ENCODE measurements around the gene NEUROD2.
"Not testable (repeated sequence)": the region's sequence is repeated elsewhere in the genome, so short reads cannot be mapped to it uniquely, and the experiment has no call there.

The NEUROD2 gene

DNA sequence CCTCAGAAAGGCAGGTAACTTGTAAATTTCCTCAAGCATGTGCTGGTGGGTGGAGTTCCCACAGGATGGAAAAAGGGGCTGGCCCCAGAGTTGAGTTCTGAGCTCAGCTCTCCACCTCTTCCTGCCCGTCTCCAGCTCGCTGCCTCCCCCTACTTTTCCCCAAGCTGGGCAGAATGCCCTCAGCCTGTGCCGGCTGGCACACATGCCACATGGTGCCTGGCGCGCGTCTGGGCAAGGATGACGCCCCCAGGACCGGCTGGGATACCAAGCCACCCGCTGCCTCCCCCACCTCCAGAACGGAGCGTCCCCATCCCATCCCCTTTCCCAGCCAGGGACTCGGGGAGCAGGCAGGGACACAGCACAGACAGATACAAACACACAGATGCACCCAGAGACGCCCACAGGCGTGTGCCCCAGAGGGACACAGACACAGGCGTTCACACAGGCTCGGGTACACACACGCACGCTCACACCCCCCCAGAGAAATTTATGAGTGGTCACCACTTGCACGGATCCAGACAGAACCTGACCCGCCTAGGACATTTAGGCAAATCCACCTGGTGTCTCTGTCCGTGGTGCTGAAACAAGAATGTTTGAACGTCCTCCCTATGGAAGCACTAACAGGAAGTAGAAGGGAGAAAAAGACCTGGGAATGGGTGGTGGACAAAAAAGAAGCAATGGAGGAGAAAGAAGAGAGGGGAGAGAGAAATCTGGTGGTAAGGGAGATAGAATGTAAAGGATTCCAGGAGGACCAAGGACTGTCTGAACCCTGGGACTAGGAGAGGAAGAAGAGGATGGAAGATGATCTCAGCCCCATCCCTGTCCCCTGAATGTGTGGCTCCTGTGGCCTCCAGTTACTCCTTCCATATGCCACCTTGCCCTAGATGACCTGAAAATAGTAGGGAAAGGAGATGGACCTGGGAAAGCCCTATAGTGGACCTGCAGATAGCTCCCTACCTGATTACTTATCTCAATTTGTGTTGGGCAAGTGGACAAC lies 15.5 kb downstream of the NEUROD2 start:
- Histone ChIP-seq H3K18ac (ENCODE audit: low read depth in 1 of 2, low read length in 2 of 2) (no peak overlapping the region), H2BK5ac (ENCODE audit: low read depth, low read length, poor library complexity, severe bottlenecking) (no peak overlapping the region)

DNA sequence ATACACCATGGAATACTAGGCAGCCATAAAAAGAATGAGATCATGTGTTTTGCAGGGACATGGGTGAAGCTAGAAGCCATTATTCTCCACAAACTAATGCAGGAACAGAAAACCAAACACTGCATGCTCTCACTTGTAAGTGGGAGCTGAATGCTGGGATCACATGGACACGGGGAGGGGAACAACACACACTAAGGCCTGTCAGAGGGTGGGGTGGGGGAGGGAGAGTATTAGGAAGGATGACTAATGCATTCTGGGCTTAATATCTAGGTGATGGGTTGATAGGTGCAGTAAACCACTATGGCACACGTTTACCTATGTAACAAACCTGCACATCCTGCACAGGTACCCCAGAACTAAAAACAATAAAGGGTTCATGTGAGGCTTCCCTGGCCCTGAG lies 17.5 kb downstream of the NEUROD2 start:
- not testable (repeated sequence) for H3K79me1 ChIP-seq (replicated peaks; ENCODE audit: low read length, poor library complexity, severe bottlenecking); H2BK5ac ChIP-seq (ENCODE audit: low read depth, low read length, poor library complexity, severe bottlenecking); H3K27ac ChIP-seq (ENCODE audit: low read length, poor library complexity, severe bottlenecking); DNase-seq; H3K9me3 ChIP-seq (ENCODE audit: control insufficient read depth, low read length); H3K14ac ChIP-seq (ENCODE audit: low read length in 2 of 2); H4K8ac ChIP-seq (ENCODE audit: low read length); H3K18ac ChIP-seq (ENCODE audit: low read depth in 1 of 2, low read length in 2 of 2); H2BK15ac ChIP-seq (ENCODE audit: low read depth, poor library complexity, severe bottlenecking); H2BK120ac ChIP-seq (ENCODE audit: low read depth, low read length); H2AK5ac ChIP-seq (ENCODE audit: low read length, severe bottlenecking); H3K9ac ChIP-seq (ENCODE audit: low read length); H2AFZ ChIP-seq (ENCODE audit: low read depth, low read length); H3K4me3 ChIP-seq (ENCODE audit: insufficient read depth in 1 of 2, low read depth in 1 of 2, low read length in 2 of 2); H3K4me1 ChIP-seq (ENCODE audit: control insufficient read depth, insufficient read depth, low read depth, low read length); H3K36me3 ChIP-seq (ENCODE audit: control insufficient read depth in 1 of 2, insufficient read depth in 2 of 2, low read depth in 1 of 2, low read length in 2 of 2); H3K4ac ChIP-seq (ENCODE audit: low read depth in 1 of 2, low read length in 2 of 2); H3K4me2 ChIP-seq (ENCODE audit: low read length, poor library complexity, severe bottlenecking); H4K91ac ChIP-seq (ENCODE audit: low read length); H2BK12ac ChIP-seq (ENCODE audit: low read length in 2 of 2); H3K23ac ChIP-seq (ENCODE audit: low read length in 2 of 2)
- peaks cover 51 to 59% of the 10 kb centered on the region in 2 experiments for H3K27me3 ChIP-seq (ENCODE audit: control insufficient read depth in 1 of 2, insufficient read depth in 1 of 2, low read length in 2 of 2)
- WGBS, result 100% methylated on average over 1 of the region's 2 CpGs

More for the DNA sequence above, 15.5 kb downstream of the NEUROD2 start:
- Histone ChIP-seq H2AFZ (ENCODE audit: low read depth, low read length) (no peak overlapping the region), H3K4me1 (ENCODE audit: control insufficient read depth, insufficient read depth, low read depth, low read length) (no peaks in the 10 kb centered on the region), H2BK15ac (ENCODE audit: low read depth, poor library complexity, severe bottlenecking) (no peak overlapping the region), H3K79me1 (replicated peaks; ENCODE audit: low read length, poor library complexity, severe bottlenecking) (no peaks in the 10 kb centered on the region), H3K14ac (ENCODE audit: low read length in 2 of 2) (no peak overlapping the region), H3K27ac (ENCODE audit: low read length, poor library complexity, severe bottlenecking) (no peak overlapping the region), H3K4ac (ENCODE audit: low read depth in 1 of 2, low read length in 2 of 2) (no peak overlapping the region), H4K8ac (ENCODE audit: low read length) (no peak overlapping the region), H2BK120ac (ENCODE audit: low read depth, low read length) (no peak overlapping the region), H3K23ac (ENCODE audit: low read length in 2 of 2) (no peak overlapping the region), H3K4me3 (ENCODE audit: insufficient read depth in 1 of 2, low read depth in 1 of 2, low read length in 2 of 2) (no peak overlapping the region), H3K9ac (ENCODE audit: low read length) (no peak overlapping the region), H3K9me3 (ENCODE audit: control insufficient read depth, low read length) (no peaks in the 10 kb centered on the region), H3K4me2 (ENCODE audit: low read length, poor library complexity, severe bottlenecking) (no peak overlapping the region), H2BK12ac (ENCODE audit: low read length in 2 of 2) (no peak overlapping the region), H3K36me3 (ENCODE audit: control insufficient read depth in 1 of 2, insufficient read depth in 2 of 2, low read depth in 1 of 2, low read length in 2 of 2) (no peaks in the 10 kb centered on the region), H2AK5ac (ENCODE audit: low read length, severe bottlenecking) (no peak overlapping the region), H4K91ac (ENCODE audit: low read length) (no peak overlapping the region), H3K27me3 (ENCODE audit: control insufficient read depth in 1 of 2, insufficient read depth in 1 of 2, low read length in 2 of 2) (peaks cover 72 to 80% of the 10 kb centered on the region in 2 experiments)
- WGBS, result under 1% methylated on average over 22 of the region's 22 CpGs
- peak; percentile 52 for DNase-seq

DNA sequence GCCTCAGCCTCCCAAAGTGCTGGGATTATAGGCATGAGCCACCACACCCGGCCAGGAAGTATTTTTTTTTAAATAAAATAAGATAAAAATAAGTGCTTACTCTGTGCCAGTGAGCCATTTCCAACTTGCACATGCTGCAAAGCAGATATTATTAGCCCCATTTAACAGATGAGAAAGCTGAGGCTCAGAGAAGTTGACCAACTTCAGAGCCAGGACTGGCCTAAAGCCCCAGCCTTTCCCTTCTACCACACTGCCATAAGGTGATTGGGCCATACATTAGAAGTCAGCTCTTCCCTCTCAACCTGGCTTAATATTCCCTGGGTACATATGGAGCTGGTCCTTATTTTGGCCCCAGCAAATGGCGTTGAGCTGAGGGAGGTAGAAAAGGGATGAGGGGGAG lies 25.1 kb downstream of the NEUROD2 start:
- Histone ChIP-seq H2AK5ac (ENCODE audit: low read length, severe bottlenecking) (no peak overlapping the region), H2BK120ac (ENCODE audit: low read depth, low read length) (no peak overlapping the region), H3K4me3 (ENCODE audit: insufficient read depth in 1 of 2, low read depth in 1 of 2, low read length in 2 of 2) (no peak overlapping the region), H4K91ac (ENCODE audit: low read length) (no peak overlapping the region), H3K18ac (ENCODE audit: low read depth in 1 of 2, low read length in 2 of 2) (no peak overlapping the region), H3K36me3 (ENCODE audit: control insufficient read depth in 1 of 2, insufficient read depth in 2 of 2, low read depth in 1 of 2, low read length in 2 of 2) (no peaks in the 10 kb centered on the region), H2BK5ac (ENCODE audit: low read depth, low read length, poor library complexity, severe bottlenecking) (no peak overlapping the region), H3K4me2 (ENCODE audit: low read length, poor library complexity, severe bottlenecking) (no peak overlapping the region), H2BK15ac (ENCODE audit: low read depth, poor library complexity, severe bottlenecking) (no peak overlapping the region), H3K79me1 (replicated peaks; ENCODE audit: low read length, poor library complexity, severe bottlenecking) (no peaks in the 10 kb centered on the region), H3K14ac (ENCODE audit: low read length in 2 of 2) (no peak overlapping the region), H3K27ac (ENCODE audit: low read length, poor library complexity, severe bottlenecking) (no peak overlapping the region), H3K4me1 (ENCODE audit: control insufficient read depth, insufficient read depth, low read depth, low read length) (no peaks in the 10 kb centered on the region), H2AFZ (ENCODE audit: low read depth, low read length) (no peak overlapping the region), H3K23ac (ENCODE audit: low read length in 2 of 2) (no peak overlapping the region), H2BK12ac (ENCODE audit: low read length in 2 of 2) (no peak overlapping the region), H3K9me3 (ENCODE audit: control insufficient read depth, low read length) (no peaks in the 10 kb centered on the region), H4K8ac (ENCODE audit: low read length) (no peak overlapping the region), H3K9ac (ENCODE audit: low read length) (no peak overlapping the region), H3K27me3 (ENCODE audit: control insufficient read depth in 1 of 2, insufficient read depth in 1 of 2, low read length in 2 of 2) (peaks cover 33 to 40% of the 10 kb centered on the region in 2 experiments), H3K4ac (ENCODE audit: low read depth in 1 of 2, low read length in 2 of 2) (no peak overlapping the region)
- no peak for DNase-seq
- WGBS, result 42% methylated on average over 1 of the region's 2 CpGs

DNA sequence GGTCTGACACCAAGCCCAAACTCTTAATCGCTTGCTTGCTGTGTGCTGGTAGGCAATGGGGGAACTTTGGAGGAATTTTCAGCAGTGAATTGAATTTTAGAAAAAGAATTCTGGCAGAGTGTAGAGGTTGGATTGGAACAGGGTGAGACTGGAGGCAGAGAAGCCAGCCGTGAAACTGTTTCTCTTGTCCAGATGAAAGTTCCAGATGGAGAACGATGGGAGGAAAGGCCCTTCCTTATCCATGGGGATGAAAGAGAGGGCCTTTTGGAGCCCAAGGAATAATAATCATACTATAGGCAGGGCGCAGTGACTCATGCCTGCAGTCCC lies 26.0 kb downstream of the NEUROD2 start:
- H3K18ac ChIP-seq (ENCODE audit: low read depth in 1 of 2, low read length in 2 of 2), result no peak overlapping the region
- H2BK5ac ChIP-seq (ENCODE audit: low read depth, low read length, poor library complexity, severe bottlenecking), result no peak overlapping the region
- no peak overlapping the region for H2BK15ac ChIP-seq (ENCODE audit: low read depth, poor library complexity, severe bottlenecking)
- no peaks in the 10 kb centered on the region for H3K4me1 ChIP-seq (ENCODE audit: control insufficient read depth, insufficient read depth, low read depth, low read length)
- no peak overlapping the region for H3K27ac ChIP-seq (ENCODE audit: low read length, poor library complexity, severe bottlenecking)
- no peak overlapping the region for H4K8ac ChIP-seq (ENCODE audit: low read length)
- no peak overlapping the region for H3K9ac ChIP-seq (ENCODE audit: low read length)
- no peaks in the 10 kb centered on the region for H3K79me1 ChIP-seq (replicated peaks; ENCODE audit: low read length, poor library complexity, severe bottlenecking)
- no peak overlapping the region for H3K4me2 ChIP-seq (ENCODE audit: low read length, poor library complexity, severe bottlenecking)
- H2BK120ac ChIP-seq (ENCODE audit: low read depth, low read length), result no peak overlapping the region
- H3K4ac ChIP-seq (ENCODE audit: low read depth in 1 of 2, low read length in 2 of 2), result no peak overlapping the region
- H2AK5ac ChIP-seq (ENCODE audit: low read length, severe bottlenecking), result no peak overlapping the region
- no peaks in the 10 kb centered on the region for H3K9me3 ChIP-seq (ENCODE audit: control insufficient read depth, low read length)
- H3K4me3 ChIP-seq (ENCODE audit: insufficient read depth in 1 of 2, low read depth in 1 of 2, low read length in 2 of 2), result no peak overlapping the region
- peaks cover 32 to 40% of the 10 kb centered on the region in 2 experiments for H3K27me3 ChIP-seq (ENCODE audit: control insufficient read depth in 1 of 2, insufficient read depth in 1 of 2, low read length in 2 of 2)
- 98% methylated on average over 4 of the region's 4 CpGs for WGBS
- no peak overlapping the region for H3K14ac ChIP-seq (ENCODE audit: low read length in 2 of 2)
- H3K23ac ChIP-seq (ENCODE audit: low read length in 2 of 2), result no peak overlapping the region
- no peak overlapping the region for H2AFZ ChIP-seq (ENCODE audit: low read depth, low read length)
- H2BK12ac ChIP-seq (ENCODE audit: low read length in 2 of 2), result no peak overlapping the region
- DNase-seq, result no peak
- no peaks in the 10 kb centered on the region for H3K36me3 ChIP-seq (ENCODE audit: control insufficient read depth in 1 of 2, insufficient read depth in 2 of 2, low read depth in 1 of 2, low read length in 2 of 2)
- H4K91ac ChIP-seq (ENCODE audit: low read length), result no peak overlapping the region

Measured in mesenchymal stem cell (in vitro differentiated cells and primary cell).